AG09309 (cell line): ENCODE data around the gene MELTF.

Experiments used
- DNase-seq: peaks from one replicate; pipeline ENCODE4 v3.0.0-alpha.2; 2010; ENCODE audit warnings: low read depth
- H3K4me3 ChIP-seq: 2 replicates; pipeline ENCODE4 v1.5.1; 2011; ENCODE audit warnings: mild to moderate bottlenecking, low read depth, low read length, moderate library complexity; ENCODE audit not compliant: control insufficient read depth
- TF ChIP-seq, protein P1 (sequence below): IDR thresholded peaks from 2 replicates; pipeline ENCODE4 v1.5.1; 2011; ENCODE audit warnings: mild to moderate bottlenecking, low read depth, low read length, inconsistent platforms; ENCODE audit not compliant: insufficient read depth, control insufficient read depth; ENCODE audit errors: missing control alignments

Gene MELTF

GRCh38 chr3:197003461-197004385, 25.9 kb downstream of the MELTF start:
- TF ChIP-seq, protein P1, sequence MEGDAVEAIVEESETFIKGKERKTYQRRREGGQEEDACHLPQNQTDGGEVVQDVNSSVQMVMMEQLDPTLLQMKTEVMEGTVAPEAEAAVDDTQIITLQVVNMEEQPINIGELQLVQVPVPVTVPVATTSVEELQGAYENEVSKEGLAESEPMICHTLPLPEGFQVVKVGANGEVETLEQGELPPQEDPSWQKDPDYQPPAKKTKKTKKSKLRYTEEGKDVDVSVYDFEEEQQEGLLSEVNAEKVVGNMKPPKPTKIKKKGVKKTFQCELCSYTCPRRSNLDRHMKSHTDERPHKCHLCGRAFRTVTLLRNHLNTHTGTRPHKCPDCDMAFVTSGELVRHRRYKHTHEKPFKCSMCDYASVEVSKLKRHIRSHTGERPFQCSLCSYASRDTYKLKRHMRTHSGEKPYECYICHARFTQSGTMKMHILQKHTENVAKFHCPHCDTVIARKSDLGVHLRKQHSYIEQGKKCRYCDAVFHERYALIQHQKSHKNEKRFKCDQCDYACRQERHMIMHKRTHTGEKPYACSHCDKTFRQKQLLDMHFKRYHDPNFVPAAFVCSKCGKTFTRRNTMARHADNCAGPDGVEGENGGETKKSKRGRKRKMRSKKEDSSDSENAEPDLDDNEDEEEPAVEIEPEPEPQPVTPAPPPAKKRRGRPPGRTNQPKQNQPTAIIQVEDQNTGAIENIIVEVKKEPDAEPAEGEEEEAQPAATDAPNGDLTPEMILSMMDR: no peak
- DNase-seq: no peak
- H3K4me3 ChIP-seq: peak overlapping the region; percentile 44

- H3K4me3 ChIP-seq: peak overlapping the region; percentile 44
- TF ChIP-seq, protein P1: peak; percentile 53
- no peak for DNase-seq
These were observed 26.7 kb downstream of the MELTF start for GRCh38 chr3:197002701-197003454.

GRCh38 chr3:197001972-197002700, 27.5 kb downstream of the MELTF start:
- TF ChIP-seq, protein P1: no peak
- H3K4me3 ChIP-seq: peak overlapping the region; percentile 37
- no peak for DNase-seq

DNA sequence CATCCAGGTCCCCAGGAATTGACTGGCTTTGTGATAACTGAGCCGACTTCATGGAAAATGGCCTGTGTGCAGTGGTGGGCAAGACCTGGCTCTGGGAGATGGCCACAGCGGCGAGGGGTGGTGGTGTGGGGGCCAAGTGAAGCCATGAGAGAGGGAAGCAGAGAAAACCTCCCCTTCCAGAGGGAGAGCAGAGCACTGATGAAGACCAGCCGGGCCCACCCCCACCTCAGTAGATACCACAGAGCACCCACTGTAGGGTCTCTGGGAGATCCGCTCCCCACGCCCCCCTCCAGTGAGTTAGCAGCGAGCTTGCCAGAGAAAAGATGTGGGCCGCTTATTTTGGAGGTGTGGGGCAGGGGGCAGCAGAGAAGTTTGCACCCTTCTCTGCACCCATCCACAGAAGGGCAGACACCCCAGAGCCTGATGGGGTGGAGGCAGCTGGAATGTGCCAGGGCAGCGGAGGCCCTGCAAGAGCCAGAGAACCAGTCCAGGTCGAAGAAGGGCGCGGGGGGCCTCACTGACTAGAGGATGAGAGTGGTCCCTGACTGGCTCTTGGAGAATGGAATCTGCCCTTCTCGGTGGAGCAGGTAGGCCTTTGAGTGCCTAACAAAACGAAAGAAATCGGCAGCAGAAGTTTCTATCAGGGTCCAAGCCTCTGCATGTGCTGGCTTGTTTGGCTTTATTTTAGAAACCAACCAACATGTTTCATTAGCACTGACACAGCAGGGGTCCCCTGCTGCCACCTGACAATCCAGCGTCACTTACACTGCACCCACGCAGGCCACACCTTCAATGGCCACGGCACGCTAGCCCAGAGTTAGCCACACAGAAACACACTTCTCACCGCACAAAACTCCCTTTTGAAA, 28.3 kb downstream of the MELTF start:
- DNase-seq: no peak
- H3K4me3 ChIP-seq: no peak overlapping the region
- TF ChIP-seq, protein P1: no peak

GRCh38 chr3:197000211-197000610, 29.4 kb downstream of the MELTF start:
- no peak for DNase-seq
- TF ChIP-seq, protein P1: no peak
- H3K4me3 ChIP-seq: no peak overlapping the region
